HepG2 (cell line): ENCODE measurements around the gene VASN. TPM values are rescaled to one million over a fixed set of nuclear protein-coding genes. Genes with fewer than 3 reads are reported as not detected.

Experiments
- ARID5B ChIP-seq: IDR thresholded peaks from 2 replicates; pipeline ENCODE4 v1.4.0; 2020; ENCODE audit warnings: mild to moderate bottlenecking, missing genetic modification reagents
- E2F2 ChIP-seq: sonication (generic); formaldehyde crosslinking; IDR thresholded peaks from 2 replicates; pipeline ENCODE4 v1.4.0; 2020; ENCODE audit warnings: missing genetic modification reagents, borderline replicate concordance
- EHMT2 ChIP-seq: fragments of 200-600 bp; sonication (generic); IDR thresholded peaks from 2 replicates; pipeline ENCODE4 v1.7.0; 2017; ENCODE audit warnings: antibody characterized with exemption, low read depth, low read length, borderline replicate concordance
- GABPA ChIP-seq, 2 experiments: IDR thresholded peaks; 2 replicates each; pipeline ENCODE4 v1.6.1; 2011 to 2016; ENCODE audit warnings: low read depth in 2 of 2, low read length in 1 of 2, missing biosample characterization in 1 of 2, missing genetic modification characterization in 1 of 2
- HMGXB4 ChIP-seq, 2 experiments: sonication (generic) in 1 of 2; formaldehyde crosslinking in 1 of 2; IDR thresholded peaks; 2 replicates each; pipeline versions ENCODE4 v1.4.0 to v1.6.1; 2018 to 2020; ENCODE audit warnings: missing genetic modification reagents in 2 of 2, borderline replicate concordance in 1 of 2, low read depth in 1 of 2, mild to moderate bottlenecking in 1 of 2, missing biosample characterization in 1 of 2
- MIXL1 ChIP-seq: IDR thresholded peaks from 2 replicates; pipeline ENCODE4 v1.6.1; 2016
- ONECUT2 ChIP-seq: sonication (generic); formaldehyde crosslinking; IDR thresholded peaks from 2 replicates; pipeline ENCODE4 v1.4.0; 2020; ENCODE audit warnings: missing genetic modification reagents
- PAF1 ChIP-seq: IDR thresholded peaks from 2 replicates; pipeline ENCODE4 v1.6.1; 2016; ENCODE audit warnings: missing genetic modification reagents, missing compliant biosample characterization
- SP4 ChIP-seq: sonication (generic); formaldehyde crosslinking; IDR thresholded peaks from 2 replicates; pipeline ENCODE4 v1.8.1; 2023; ENCODE audit warnings: mild to moderate bottlenecking, missing genetic modification reagents
- ZNF546 ChIP-seq: sonication (generic); formaldehyde crosslinking; conservative IDR thresholded peaks from 2 replicates; pipeline ENCODE4 v1.8.1; 2023; ENCODE audit warnings: mild to moderate bottlenecking, missing genetic modification reagents
- ZNF609 ChIP-seq: sonication (generic); formaldehyde crosslinking; IDR thresholded peaks from 2 replicates; pipeline ENCODE4 v1.4.0; 2020; ENCODE audit warnings: mild to moderate bottlenecking, missing genetic modification reagents, borderline replicate concordance
- ZNF709 ChIP-seq: sonication (generic); formaldehyde crosslinking; IDR thresholded peaks from 2 replicates; pipeline ENCODE4 v1.5.0; 2020; ENCODE audit warnings: mild to moderate bottlenecking, missing genetic modification reagents
- ZNF766 ChIP-seq: sonication (generic); formaldehyde crosslinking; IDR thresholded peaks from 2 replicates; pipeline ENCODE4 v1.5.0; 2020; ENCODE audit warnings: missing genetic modification reagents, borderline replicate concordance
- ZSCAN29 ChIP-seq: sonication (generic); formaldehyde crosslinking; conservative IDR thresholded peaks from 2 replicates; pipeline ENCODE4 v1.4.0; 2020; ENCODE audit warnings: mild to moderate bottlenecking, missing genetic modification reagents
- ZZZ3 ChIP-seq: sonication (generic); formaldehyde crosslinking; IDR thresholded peaks from 2 replicates; pipeline ENCODE4 v1.4.0; 2020; ENCODE audit warnings: missing genetic modification reagents, mild to moderate bottlenecking, borderline replicate concordance
- polyA plus RNA-seq, 8 experiments: library from polyadenylated mRNA; depleted of rRNA in 3 of 8; stranded (reverse) in 7 of 8; unstranded in 1 of 8; fragments of >200 nt; fragmentation: Illumina TruSeq in 4 of 8; extraction: Trizol in 4 of 8; gene quantifications; 2 replicates each; pipeline versions ENCODE4 v1.2.1 to v1.2.3, GENCODE V29; 2011 to 2016; ENCODE audit warnings: low read depth in 4 of 8, missing spikeins in 1 of 8, mixed read lengths in 1 of 8; ENCODE audit not compliant: insufficient read depth in 1 of 8
- total RNA-seq, 5 experiments: library from RNA; depleted of rRNA; stranded (reverse); fragments of >200 nt; fragmentation: Illumina TruSeq; extraction: Trizol; gene quantifications; 2 replicates each; pipeline ENCODE4 v1.2.3, GENCODE V29; 2016; ENCODE audit warnings: low read depth in 1 of 5

Gene VASN
- total and polyA plus RNA-seq, 2 of the 13 experiments (the other 11 are each of a cell fraction or from before 2014, with no cell fraction given) = 8.4 to 18.2 TPM

DNA sequence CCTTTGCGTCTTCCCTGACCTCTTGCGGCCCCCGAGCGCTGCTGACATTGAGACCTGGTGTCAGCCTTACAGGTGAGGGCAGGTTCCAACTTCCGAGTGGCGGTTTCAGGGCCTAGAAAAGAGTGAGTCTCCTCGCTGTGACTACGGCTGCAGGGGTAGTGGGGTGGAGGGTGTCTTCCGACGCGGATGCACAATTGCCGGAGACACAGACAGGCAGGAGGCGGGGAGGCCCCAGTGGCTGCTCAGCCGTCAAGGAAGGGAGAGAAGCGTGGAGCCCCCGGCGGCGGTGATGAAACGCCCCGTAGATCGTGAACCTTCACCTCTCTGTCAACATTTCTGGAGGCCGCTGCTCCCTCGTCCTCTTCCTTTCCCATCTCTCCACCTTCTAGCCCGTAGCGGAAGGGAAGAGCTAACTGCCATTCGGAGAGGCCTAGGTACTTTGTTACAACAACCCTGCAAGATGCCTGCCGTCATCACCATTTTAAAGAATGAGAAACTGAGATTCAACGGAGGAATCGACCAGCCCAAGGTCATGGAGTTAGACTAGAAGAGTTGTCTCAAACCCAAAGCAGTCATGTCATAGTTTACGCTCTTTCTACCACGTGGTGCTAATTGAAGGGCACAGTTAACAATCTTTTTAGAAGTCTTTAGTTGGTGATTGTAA is 54.5 kb downstream of the VASN start (continued):
- 0 out of 2 replicates have a peak, but pooled peaks have one; percentile 19 for TF ChIP-seq E2F2
- peak; percentile 10 for TF ChIP-seq ZNF709 (CRISPR knock-in tag)
- peak; percentile 93 for TF ChIP-seq ZSCAN29 (CRISPR knock-in tag)
- peak; percentile 86; the same call in 1 of the 2 replicates for TF ChIP-seq ZNF546
- no peak for TF ChIP-seq SP4 (CRISPR knock-in tag)
- TF ChIP-seq EHMT2 = no peak
- peak; percentile 20 to 92; a peak in 2 of 4 replicates for TF ChIP-seq HMGXB4 (CRISPR knock-in tag; IDR thresholded peaks at IDR 0.05; ENCODE audit: borderline replicate concordance in 1 of 2, low read depth in 1 of 2)
- TF ChIP-seq ARID5B (CRISPR knock-in tag) = peak; percentile 72
- TF ChIP-seq ZNF609 (CRISPR knock-in tag) = peak; percentile 55; the same call in 1 of the 2 replicates
- peak; percentile 47; the same call in 1 of the 2 replicates for TF ChIP-seq ZZZ3 (CRISPR knock-in tag)
- no peak for TF ChIP-seq PAF1 (CRISPR knock-in tag)
- no peak for TF ChIP-seq GABPA (IDR thresholded peaks at IDR 0.05; ENCODE audit: low read depth, low read length)
- TF ChIP-seq GABPA (CRISPR knock-in tag; IDR thresholded peaks at IDR 0.05; ENCODE audit: low read depth) = peak; percentile 65
- peak; percentile 40; the same call in 1 of the 2 replicates for TF ChIP-seq MIXL1 (CRISPR knock-in tag)
- TF ChIP-seq ZNF766 (CRISPR knock-in tag) = 0 out of 2 replicates have a peak, but pooled peaks have one; percentile 23
- no peak for TF ChIP-seq ONECUT2 (CRISPR knock-in tag)
